GM23338 (cell line): Measurements from ENCODE around the gene ADORA2A. TPM values are rescaled to one million over a fixed set of nuclear protein-coding genes. Genes with fewer than 3 reads are reported as not detected.

Experiments
- ATAC-seq: fragments of 200-7000 bp; cut with Tn5 transposase; 3 replicates; pipeline ENCODE4 v1.9.1; 2020
- DNase-seq: peaks from one replicate; pipeline ENCODE4 v3.0.0-alpha.2; 2015; ENCODE audit warnings: low spot score
- H2AFZ ChIP-seq: fragments of 200-600 bp; sonication (generic); 2 replicates; pipeline ENCODE4 v1.8.0; 2016; ENCODE audit warnings: antibody characterized with exemption, mild to moderate bottlenecking, moderate library complexity
- H3F3A ChIP-seq: fragments of 200-600 bp; sonication (generic); replicated peaks from 2 replicates; pipeline ENCODE4 v1.8.0; 2017; ENCODE audit warnings: antibody characterized with exemption, mixed run types, low read depth
- H3K27ac ChIP-seq: fragments of 200-600 bp; sonication (generic); 2 replicates; pipeline ENCODE4 v1.6.1; 2016; ENCODE audit warnings: low read depth
- H3K27me3 ChIP-seq: fragments of 200-600 bp; sonication (generic); 2 replicates; pipeline ENCODE4 v1.8.0; 2016; ENCODE audit warnings: mild to moderate bottlenecking, mixed run types, moderate library complexity; ENCODE audit not compliant: insufficient read depth
- H3K36me3 ChIP-seq: fragments of 200-600 bp; sonication (generic); 2 replicates; pipeline ENCODE4 v1.8.0; 2016; ENCODE audit warnings: mild to moderate bottlenecking; ENCODE audit not compliant: insufficient read depth
- H3K4me1 ChIP-seq: fragments of 200-600 bp; sonication (generic); 2 replicates; pipeline ENCODE4 v1.8.0; 2016; ENCODE audit warnings: mild to moderate bottlenecking, moderate library complexity; ENCODE audit not compliant: insufficient read depth
- H3K4me2 ChIP-seq: fragments of 200-600 bp; sonication (generic); 2 replicates; pipeline ENCODE4 v1.7.1; 2017; ENCODE audit warnings: mixed run types
- H3K4me3 ChIP-seq: fragments of 200-600 bp; sonication (generic); 2 replicates; pipeline ENCODE4 v1.6.1; 2016; ENCODE audit warnings: mixed run types
- H3K79me2 ChIP-seq: fragments of 200-600 bp; sonication (generic); replicated peaks from 2 replicates; pipeline ENCODE4 v1.8.0; 2017; ENCODE audit warnings: mild to moderate bottlenecking; ENCODE audit not compliant: insufficient read depth
- H3K9me2 ChIP-seq: fragments of 200-600 bp; sonication (generic); 2 replicates; pipeline ENCODE4 v1.8.0; 2017; ENCODE audit not compliant: insufficient read depth
- H4K20me1 ChIP-seq: fragments of 200-600 bp; sonication (generic); replicated peaks from 2 replicates; pipeline ENCODE4 v1.8.0; 2017; ENCODE audit warnings: mild to moderate bottlenecking; ENCODE audit not compliant: insufficient read depth
- H3K27ac Mint-ChIP-seq: 2 replicates; pipeline ENCODE4 v1.8.0; 2020; ENCODE audit warnings: inconsistent platforms, mild to moderate bottlenecking, moderate library complexity, mixed read lengths
- H3K27me3 Mint-ChIP-seq: 3 replicates; pipeline ENCODE4 v1.8.0; 2022; ENCODE audit warnings: low read depth, mild to moderate bottlenecking, moderate library complexity, mixed read lengths, inconsistent platforms; ENCODE audit not compliant: insufficient read depth, poor library complexity
- H3K36me3 Mint-ChIP-seq: 3 replicates; pipeline ENCODE4 v1.8.0; 2021; ENCODE audit warnings: low read depth, mild to moderate bottlenecking, inconsistent platforms, moderate library complexity, mixed read lengths
- H3K4me1 Mint-ChIP-seq: 3 replicates; pipeline ENCODE4 v1.8.0; 2020; ENCODE audit warnings: mild to moderate bottlenecking, inconsistent platforms, mixed read lengths
- H3K4me3 Mint-ChIP-seq: 3 replicates; pipeline ENCODE4 v1.8.0; 2021; ENCODE audit warnings: moderate library complexity, mild to moderate bottlenecking, inconsistent platforms, mixed read lengths
- H3K9me3 Mint-ChIP-seq: 3 replicates; pipeline ENCODE4 v1.8.0; 2020; ENCODE audit warnings: moderate library complexity, mild to moderate bottlenecking, inconsistent platforms, mixed read lengths
- CREB1 ChIP-seq: fragments of 250-450 bp; sonication (Bioruptor Pico); IDR thresholded peaks from 2 replicates; pipeline ENCODE4 v1.5.0; 2020; ENCODE audit warnings: low read depth, mild to moderate bottlenecking, moderate library complexity
- EZH2phosphoT487 ChIP-seq: fragments of 200-600 bp; sonication (generic); IDR thresholded peaks from one replicate; pipeline ENCODE4 v1.8.1; 2018; ENCODE audit warnings: antibody characterized with exemption; ENCODE audit not compliant: unreplicated experiment
- JUNB ChIP-seq: IDR thresholded peaks from one replicate; pipeline ENCODE4 v1.6.1; 2016; ENCODE audit warnings: antibody characterized with exemption; ENCODE audit not compliant: unreplicated experiment
- REST ChIP-seq: IDR thresholded peaks from one replicate; pipeline ENCODE4 v1.6.1; 2018; ENCODE audit warnings: antibody characterized with exemption; ENCODE audit not compliant: unreplicated experiment
- STAT1 ChIP-seq: IDR thresholded peaks from one replicate; pipeline ENCODE4 v1.6.1; 2016; ENCODE audit warnings: antibody characterized with exemption; ENCODE audit not compliant: unreplicated experiment
- polyA plus RNA-seq: library from polyadenylated mRNA; unstranded; fragments of >200 nt; fragmentation: Nextera tagmentation; extraction: Ambion mirVana; gene quantifications from 2 replicates; pipeline ENCODE4 v1.2.1, GENCODE V29; 2016
- total RNA-seq: library from RNA; depleted of rRNA; stranded (reverse); fragments of >200 nt; shearing (Covaris generic); gene quantifications from 2 replicates; pipeline ENCODE4 v1.2.3, GENCODE V29; 2014
- TF ChIP-seq, protein P1 (sequence below): IDR thresholded peaks from 2 replicates; pipeline ENCODE4 v1.6.1; 2016; ENCODE audit warnings: antibody characterized with exemption
- TF ChIP-seq, protein P2 (sequence below), 2 experiments: fragments of 200-600 bp in 1 of 2; sonication (generic) in 1 of 2; conservative IDR thresholded peaks; 2 replicates each; pipeline versions ENCODE4 v1.5.1 to v1.6.1; 2016 to 2017; ENCODE audit warnings: antibody characterized with exemption in 2 of 2, low read depth in 2 of 2, mild to moderate bottlenecking in 2 of 2, moderate library complexity in 1 of 2
- TF ChIP-seq, protein P3 (sequence below): fragments of 250-450 bp; sonication (Bioruptor Pico); IDR thresholded peaks from 2 replicates; pipeline ENCODE4 v1.5.0; 2020; ENCODE audit warnings: mild to moderate bottlenecking, moderate library complexity

Gene ADORA2A
- total and polyA plus RNA-seq, 2 experiments from 2014 or later, result 4.1 to 13.5 TPM

DNA sequence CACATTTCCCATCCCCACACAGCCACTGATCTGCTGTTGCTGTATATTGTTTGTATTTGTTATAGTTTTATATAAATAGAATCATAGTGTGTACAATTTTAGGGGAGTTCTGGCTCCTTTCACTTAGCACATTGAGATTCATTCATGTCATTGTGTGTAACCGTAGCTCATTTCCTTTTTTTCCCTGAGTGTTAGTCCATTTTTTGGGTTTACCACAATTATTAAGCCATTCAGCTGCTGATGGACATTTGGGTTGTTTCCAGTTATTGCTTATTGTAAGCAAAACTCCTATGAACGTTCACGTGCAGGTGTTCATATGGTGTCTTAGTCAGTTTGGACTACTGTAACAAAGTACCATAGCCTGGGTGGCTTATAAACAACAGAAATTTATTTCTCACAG is 33.6 kb upstream of the ADORA2A start (continued):
- TF ChIP-seq, protein P1, sequence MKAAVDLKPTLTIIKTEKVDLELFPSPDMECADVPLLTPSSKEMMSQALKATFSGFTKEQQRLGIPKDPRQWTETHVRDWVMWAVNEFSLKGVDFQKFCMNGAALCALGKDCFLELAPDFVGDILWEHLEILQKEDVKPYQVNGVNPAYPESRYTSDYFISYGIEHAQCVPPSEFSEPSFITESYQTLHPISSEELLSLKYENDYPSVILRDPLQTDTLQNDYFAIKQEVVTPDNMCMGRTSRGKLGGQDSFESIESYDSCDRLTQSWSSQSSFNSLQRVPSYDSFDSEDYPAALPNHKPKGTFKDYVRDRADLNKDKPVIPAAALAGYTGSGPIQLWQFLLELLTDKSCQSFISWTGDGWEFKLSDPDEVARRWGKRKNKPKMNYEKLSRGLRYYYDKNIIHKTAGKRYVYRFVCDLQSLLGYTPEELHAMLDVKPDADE, result no peak

DNA sequence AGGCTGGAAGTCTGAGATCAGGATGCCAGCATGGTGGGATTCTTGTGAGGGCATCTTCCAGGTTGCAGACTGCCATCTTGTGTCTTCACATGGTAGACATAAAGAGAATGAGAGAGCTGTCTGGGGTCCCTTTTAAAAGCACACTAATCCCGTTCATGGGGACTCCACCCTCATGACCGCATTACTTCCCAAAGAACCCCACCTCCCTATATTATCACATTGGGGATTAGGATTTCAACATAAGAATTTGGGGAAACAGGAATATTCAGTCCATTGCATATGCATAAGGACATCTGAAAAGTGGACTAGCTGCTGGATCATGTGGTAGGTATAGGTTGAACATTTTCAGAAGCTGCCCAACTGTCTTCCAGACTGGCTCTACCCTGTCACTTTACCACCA is 33.1 kb upstream of the ADORA2A start:
- Histone ChIP-seq H3K79me2 (no peaks in the 10 kb centered on the region), H4K20me1 (peaks cover 6% of the 10 kb centered on the region), H3K4me2 (no peak overlapping the region), H3K4me3 (no peak overlapping the region), H2AFZ (no peak overlapping the region), H3K4me1 (no peaks in the 10 kb centered on the region; the same call in 1 of the 2 replicates), H3K36me3 (no peaks in the 10 kb centered on the region), H3F3A (no peaks in the 10 kb centered on the region), H3K27me3 (no peaks in the 10 kb centered on the region), H3K27ac (no peak overlapping the region), H3K9me2 (no peaks in the 10 kb centered on the region)
- no peak for TF ChIP-seq JUNB
- TF ChIP-seq, protein P2, sequence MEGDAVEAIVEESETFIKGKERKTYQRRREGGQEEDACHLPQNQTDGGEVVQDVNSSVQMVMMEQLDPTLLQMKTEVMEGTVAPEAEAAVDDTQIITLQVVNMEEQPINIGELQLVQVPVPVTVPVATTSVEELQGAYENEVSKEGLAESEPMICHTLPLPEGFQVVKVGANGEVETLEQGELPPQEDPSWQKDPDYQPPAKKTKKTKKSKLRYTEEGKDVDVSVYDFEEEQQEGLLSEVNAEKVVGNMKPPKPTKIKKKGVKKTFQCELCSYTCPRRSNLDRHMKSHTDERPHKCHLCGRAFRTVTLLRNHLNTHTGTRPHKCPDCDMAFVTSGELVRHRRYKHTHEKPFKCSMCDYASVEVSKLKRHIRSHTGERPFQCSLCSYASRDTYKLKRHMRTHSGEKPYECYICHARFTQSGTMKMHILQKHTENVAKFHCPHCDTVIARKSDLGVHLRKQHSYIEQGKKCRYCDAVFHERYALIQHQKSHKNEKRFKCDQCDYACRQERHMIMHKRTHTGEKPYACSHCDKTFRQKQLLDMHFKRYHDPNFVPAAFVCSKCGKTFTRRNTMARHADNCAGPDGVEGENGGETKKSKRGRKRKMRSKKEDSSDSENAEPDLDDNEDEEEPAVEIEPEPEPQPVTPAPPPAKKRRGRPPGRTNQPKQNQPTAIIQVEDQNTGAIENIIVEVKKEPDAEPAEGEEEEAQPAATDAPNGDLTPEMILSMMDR (conservative IDR thresholded peaks at IDR 0.05; ENCODE audit: low read depth in 2 of 2), result 0 out of 4 replicates have a peak, but pooled peaks of 1 of the 2 experiments have one; percentile 2
- Mint-ChIP-seq H3K4me1 (no peaks in the 10 kb centered on the region), H3K9me3 (no peaks in the 10 kb centered on the region), H3K36me3 (peaks cover 20% of the 10 kb centered on the region), H3K4me3 (no peak overlapping the region), H3K27ac (no peak overlapping the region), H3K27me3 (peaks cover 1% of the 10 kb centered on the region)
- no peak for DNase-seq
- ATAC-seq, result no peak

DNA sequence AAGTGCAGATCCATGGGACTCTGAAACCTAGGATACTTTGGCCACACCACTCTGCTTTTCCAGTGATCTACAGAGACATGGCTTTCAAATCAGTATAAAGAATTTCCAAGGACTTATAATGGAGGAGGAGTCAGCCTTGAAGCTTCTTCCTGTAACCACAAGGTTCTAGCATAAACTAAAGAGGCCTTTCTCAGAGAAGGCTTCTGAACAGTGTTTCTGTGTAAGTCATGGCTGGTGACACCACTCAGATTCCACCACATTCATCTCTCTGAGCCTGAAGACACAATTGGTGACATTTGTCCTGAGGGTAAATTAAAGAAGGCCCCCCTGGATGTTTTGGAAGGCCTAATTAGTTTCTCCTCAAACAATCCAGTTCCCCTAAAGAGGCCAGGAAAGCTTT is 29.0 kb upstream of the ADORA2A start:
- Mint-ChIP-seq H3K27ac (no peak overlapping the region), H3K36me3 (peaks cover 20% of the 10 kb centered on the region), H3K9me3 (no peaks in the 10 kb centered on the region), H3K27me3 (peaks cover 3% of the 10 kb centered on the region), H3K4me1 (no peaks in the 10 kb centered on the region), H3K4me3 (no peak overlapping the region)
- H3K27me3 ChIP-seq, result no peaks in the 10 kb centered on the region
- ATAC-seq, result no peak
- H3K79me2 ChIP-seq, result no peaks in the 10 kb centered on the region; the same call in 1 of the 2 replicates
- H4K20me1 ChIP-seq, result peaks cover 3% of the 10 kb centered on the region
- H3K27ac ChIP-seq, result 0 out of 2 replicates have a peak overlapping the region, but pooled peaks have one; percentile 32
- no peaks in the 10 kb centered on the region for H3K36me3 ChIP-seq
- no peaks in the 10 kb centered on the region for H3F3A ChIP-seq
- no peak for DNase-seq
- no peak overlapping the region for H2AFZ ChIP-seq
- no peak overlapping the region for H3K4me2 ChIP-seq
- H3K4me1 ChIP-seq, result no peaks in the 10 kb centered on the region
- no peak overlapping the region for H3K4me3 ChIP-seq
- no peaks in the 10 kb centered on the region for H3K9me2 ChIP-seq
- TF ChIP-seq EZH2phosphoT487 (no peak), REST (no peak), CREB1 (no peak), STAT1 (no peak)
- TF ChIP-seq, protein P3, sequence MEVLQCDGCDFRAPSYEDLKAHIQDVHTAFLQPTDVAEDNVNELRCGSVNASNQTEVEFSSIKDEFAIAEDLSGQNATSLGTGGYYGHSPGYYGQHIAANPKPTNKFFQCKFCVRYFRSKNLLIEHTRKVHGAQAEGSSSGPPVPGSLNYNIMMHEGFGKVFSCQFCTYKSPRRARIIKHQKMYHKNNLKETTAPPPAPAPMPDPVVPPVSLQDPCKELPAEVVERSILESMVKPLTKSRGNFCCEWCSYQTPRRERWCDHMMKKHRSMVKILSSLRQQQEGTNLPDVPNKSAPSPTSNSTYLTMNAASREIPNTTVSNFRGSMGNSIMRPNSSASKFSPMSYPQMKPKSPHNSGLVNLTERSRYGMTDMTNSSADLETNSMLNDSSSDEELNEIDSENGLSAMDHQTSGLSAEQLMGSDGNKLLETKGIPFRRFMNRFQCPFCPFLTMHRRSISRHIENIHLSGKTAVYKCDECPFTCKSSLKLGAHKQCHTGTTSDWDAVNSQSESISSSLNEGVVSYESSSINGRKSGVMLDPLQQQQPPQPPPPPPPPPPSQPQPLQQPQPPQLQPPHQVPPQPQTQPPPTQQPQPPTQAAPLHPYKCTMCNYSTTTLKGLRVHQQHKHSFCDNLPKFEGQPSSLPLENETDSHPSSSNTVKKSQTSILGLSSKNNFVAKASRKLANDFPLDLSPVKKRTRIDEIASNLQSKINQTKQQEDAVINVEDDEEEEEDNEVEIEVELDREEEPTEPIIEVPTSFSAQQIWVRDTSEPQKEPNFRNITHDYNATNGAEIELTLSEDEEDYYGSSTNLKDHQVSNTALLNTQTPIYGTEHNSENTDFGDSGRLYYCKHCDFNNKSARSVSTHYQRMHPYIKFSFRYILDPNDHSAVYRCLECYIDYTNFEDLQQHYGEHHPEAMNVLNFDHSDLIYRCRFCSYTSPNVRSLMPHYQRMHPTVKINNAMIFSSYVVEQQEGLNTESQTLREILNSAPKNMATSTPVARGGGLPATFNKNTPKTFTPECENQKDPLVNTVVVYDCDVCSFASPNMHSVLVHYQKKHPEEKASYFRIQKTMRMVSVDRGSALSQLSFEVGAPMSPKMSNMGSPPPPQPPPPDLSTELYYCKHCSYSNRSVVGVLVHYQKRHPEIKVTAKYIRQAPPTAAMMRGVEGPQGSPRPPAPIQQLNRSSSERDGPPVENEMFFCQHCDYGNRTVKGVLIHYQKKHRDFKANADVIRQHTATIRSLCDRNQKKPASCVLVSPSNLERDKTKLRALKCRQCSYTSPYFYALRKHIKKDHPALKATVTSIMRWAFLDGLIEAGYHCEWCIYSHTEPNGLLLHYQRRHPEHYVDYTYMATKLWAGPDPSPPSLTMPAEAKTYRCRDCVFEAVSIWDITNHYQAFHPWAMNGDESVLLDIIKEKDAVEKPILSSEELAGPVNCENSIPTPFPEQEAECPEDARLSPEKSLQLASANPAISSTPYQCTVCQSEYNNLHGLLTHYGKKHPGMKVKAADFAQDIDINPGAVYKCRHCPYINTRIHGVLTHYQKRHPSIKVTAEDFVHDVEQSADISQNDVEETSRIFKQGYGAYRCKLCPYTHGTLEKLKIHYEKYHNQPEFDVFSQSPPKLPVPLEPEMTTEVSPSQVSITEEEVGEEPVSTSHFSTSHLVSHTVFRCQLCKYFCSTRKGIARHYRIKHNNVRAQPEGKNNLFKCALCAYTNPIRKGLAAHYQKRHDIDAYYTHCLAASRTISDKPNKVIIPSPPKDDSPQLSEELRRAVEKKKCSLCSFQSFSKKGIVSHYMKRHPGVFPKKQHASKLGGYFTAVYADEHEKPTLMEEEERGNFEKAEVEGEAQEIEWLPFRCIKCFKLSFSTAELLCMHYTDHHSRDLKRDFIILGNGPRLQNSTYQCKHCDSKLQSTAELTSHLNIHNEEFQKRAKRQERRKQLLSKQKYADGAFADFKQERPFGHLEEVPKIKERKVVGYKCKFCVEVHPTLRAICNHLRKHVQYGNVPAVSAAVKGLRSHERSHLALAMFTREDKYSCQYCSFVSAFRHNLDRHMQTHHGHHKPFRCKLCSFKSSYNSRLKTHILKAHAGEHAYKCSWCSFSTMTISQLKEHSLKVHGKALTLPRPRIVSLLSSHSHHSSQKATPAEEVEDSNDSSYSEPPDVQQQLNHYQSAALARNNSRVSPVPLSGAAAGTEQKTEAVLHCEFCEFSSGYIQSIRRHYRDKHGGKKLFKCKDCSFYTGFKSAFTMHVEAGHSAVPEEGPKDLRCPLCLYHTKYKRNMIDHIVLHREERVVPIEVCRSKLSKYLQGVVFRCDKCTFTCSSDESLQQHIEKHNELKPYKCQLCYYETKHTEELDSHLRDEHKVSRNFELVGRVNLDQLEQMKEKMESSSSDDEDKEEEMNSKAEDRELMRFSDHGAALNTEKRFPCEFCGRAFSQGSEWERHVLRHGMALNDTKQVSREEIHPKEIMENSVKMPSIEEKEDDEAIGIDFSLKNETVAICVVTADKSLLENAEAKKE (CRISPR knock-in tag), result no peak
